ENCODE data around the gene UBQLNL.
A peak's percentile ranks its signal among the peaks of the same experiment; 100 is the strongest.

UBQLNL gene, protein sequence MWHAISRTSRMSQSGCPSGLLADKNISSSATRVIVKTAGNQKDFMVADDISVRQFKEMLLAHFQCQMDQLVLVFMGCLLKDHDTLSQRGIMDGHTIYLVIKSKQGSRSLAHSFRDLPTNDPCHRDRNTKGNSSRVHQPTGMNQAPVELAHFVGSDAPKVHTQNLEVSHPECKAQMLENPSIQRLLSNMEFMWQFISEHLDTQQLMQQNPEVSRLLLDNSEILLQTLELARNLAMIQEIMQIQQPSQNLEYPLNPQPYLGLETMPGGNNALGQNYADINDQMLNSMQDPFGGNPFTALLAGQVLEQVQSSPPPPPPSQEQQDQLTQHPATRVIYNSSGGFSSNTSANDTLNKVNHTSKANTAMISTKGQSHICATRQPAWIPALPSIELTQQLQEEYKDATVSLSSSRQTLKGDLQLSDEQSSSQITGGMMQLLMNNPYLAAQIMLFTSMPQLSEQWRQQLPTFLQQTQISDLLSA

DNA sequence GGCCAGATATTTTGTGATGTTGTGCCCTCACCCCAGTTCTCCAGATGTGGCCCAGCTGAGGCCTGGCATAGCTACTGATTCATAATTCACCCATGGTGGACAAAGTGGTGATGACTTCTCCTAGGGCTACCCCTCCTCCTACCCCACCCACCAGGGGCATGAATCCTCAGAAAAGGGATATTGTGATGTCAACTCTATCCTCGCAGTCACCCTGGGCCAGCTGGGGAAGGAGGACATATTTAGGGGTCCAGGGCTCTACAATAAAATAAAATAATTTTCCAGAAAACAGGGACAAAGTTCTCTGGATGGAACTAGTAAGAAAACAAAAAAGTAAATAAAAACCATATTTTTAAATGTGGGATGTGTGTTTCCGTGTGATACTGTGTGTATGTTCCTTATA is at the start of gene UBQLNL:
UBQLNL (minus strand) TSS at position 101 of the 400 bp plus-strand sequence. CDS start 258 bp downstream, outside the sequence.
- DNase-seq (ENCODE audit: low read depth in 2 of 2): no peak

DNA sequence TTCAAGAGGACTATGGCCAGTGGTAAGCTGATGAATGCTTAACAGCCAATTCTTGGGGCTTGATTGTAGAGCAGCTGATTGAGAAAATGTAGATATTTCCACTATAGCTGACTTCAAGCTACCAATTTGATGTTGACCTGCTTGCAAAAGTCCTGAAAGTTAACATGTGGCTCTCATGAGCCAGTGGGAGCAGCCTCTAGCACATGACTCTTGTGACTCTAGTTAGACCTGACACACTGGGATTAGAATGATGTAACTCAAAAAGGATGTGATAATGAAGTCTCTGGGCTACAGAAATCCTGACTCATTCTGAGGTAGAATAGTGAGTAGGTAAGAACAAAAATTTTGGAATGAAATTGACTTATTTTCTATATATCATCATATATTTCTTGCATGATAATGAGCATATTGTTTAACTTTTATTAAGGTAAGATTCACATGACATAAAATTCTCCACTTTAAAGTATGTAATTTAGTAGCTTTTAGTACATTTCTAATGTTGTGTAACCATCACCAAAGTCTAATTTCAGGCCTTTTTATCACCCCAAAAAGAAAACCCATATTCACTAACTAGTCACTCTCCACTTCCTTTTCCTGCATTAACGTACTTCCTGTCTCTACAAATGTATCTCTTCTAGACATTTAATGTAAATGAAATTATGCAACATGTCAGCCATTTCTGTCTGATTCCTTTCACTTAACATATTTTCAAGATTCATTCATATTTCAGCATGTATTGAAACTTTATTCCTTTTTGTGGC is 47.9 kb upstream of the UBQLNL start:
- DNase-seq (ENCODE audit: low read depth in 2 of 2): no peak

DNA sequence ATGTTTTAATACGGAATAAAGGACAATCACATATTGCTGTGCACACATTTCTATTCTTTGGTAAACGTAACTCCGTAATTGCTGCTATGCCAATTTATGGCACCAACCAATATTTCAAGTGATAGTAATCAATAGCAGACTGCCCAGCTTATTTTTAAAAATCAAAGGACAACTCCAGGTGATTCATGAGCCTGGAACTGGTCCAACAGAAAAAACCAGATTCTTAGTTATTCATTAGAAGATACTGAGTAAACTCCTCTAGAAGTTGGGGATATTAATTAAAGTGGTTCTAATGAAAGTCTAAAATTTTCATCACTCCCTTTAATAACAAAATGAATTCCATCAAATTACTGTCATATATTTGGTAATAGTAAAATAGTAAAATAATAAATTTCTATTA is 41.3 kb upstream of the UBQLNL start:
- DNase-seq (ENCODE audit: low read depth in 2 of 2): no peak

DNA sequence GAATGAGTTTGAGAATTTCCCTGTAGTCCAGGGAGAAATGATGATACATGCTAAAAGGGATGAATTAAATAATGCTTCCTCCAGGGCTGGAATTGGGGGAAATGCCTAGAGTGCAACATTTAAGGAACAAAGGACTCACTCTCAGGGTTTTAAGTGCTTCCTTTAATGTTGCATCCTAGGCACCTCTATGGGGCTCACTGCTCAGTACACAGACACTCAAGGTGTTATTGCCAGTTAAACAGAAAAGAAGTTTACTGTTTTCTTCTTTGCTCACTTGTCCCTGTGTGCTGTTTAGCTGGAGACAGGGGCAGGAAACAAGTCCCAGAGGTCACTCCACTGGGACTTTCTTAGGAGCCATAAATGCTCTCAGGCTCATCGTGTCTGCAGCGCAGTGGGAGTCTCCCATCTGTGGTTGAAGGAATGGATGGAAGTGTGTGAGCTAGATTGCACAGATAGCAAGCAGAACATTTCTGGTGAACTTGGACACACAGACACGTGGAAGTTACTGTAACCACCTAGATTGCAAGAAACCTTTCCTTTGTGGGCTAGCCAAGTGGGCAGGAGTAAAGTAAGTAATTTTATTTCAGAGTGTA is 40.2 kb upstream of the UBQLNL start:
- no peak for DNase-seq (ENCODE audit: low read depth in 2 of 2)

DNA sequence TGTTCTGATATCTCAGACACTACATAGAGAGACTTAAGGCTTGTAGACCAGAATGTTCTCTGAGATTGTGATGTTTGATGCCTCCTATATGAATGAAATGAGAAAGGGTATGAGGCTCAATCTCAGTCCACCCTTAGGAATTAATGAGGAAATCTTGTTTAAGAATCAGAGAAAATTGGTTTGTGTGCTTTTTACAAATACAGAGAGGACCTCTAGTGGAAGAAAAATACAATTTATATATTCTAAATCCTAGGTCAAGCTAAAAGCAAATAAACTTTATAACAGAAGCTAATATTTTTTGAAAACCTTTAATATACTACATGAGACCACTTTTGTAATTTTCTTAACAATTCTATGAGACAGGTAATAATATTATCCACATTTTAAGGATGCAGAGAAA is 36.8 kb upstream of the UBQLNL start:
- no peak for DNase-seq (ENCODE audit: low read depth in 2 of 2)

DNA sequence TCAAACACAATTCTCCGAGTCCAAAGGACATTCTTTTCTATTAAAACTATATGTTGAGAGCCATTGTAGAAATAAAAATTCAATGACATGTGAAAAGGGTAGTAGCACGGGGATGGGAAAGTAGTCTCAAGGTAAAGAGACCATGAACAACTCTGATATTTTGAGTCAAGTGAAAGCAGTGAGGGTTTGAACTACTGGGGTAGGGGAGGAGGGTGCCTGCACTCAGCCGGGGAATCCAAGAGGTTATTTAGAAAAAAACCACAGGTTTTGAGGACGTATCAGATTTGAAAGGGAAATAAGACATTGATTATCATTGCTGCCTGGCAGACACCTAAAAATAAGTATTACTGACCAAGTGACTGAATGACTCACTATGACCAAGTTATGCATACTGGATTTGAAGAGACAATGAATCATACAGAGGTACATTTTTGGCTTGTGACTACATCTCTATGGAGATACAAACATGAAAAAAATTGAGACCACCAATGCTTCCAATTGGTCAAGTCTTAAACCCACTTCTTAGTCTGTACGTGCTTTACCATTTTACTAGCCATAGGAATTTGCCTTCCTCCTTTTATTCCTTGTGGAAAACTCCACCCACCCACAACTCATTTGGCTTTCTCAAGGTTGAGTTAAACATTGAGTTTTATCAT is 34.1 kb upstream of the UBQLNL start:
- peak; percentile 71 to 77 for DNase-seq (ENCODE audit: low read depth in 2 of 2)

DNA sequence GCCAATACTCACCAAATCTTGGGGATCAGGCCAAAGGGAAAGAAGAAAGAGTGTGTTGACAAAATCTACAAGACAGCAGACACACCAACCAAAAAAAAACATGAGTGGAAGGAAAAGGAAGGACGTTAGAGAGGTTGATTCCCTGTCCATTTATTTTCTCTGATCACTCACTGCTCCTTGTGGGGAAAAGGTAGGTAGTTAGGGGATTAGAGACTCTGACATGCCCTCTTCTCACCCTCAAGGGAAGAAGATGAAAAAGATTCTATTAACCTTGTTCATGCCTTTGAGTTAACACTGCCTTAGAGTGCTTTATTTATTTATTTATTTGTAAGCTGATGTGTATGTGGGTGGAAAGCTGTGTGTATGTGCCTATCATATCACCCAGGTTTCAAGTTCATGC is 31.9 kb upstream of the UBQLNL start, which contains the start of gene OR52H1:
OR52H1 (minus strand) TSS at position 101 of the 400 bp plus-strand sequence. CDS start 3,035 bp downstream, outside the sequence.
- DNase-seq (ENCODE audit: low read depth in 2 of 2): no peak

DNA sequence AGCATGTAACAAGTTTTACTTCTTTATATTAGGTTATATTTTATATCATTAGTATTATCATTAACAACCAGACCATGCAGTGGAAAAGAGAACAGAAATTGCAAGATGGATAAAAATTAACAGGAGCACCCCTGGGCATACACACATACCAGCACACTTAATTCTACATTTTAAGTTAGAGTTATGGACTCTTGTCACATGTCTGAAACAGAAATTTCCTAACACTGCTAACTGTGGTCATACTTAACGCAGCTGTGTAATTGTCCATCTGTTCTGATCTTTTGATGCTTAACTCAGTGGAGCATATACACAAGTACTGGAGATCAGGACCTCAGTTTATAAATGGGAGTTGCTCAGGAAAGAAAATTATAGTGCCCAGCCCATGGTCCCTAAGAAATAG is 31.5 kb upstream of the UBQLNL start:
- DNase-seq (ENCODE audit: low read depth in 2 of 2): no peak

DNA sequence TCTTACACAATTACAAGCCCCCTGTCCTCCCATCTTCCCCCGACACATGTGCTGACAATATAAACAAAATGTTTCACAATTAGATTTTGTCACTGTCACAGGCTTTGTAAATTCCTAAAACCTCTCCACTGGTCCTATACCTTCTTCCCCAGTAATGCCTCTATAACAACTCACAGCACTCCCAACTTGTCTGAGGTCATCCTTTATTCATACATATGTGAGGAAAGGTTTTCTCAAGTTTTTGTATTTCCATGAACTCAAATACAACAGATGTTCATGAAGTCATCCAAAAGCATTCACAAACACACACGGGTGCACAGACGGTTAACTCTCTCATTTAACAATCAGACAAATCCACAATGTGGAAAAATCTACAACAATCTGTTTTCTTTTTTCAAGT is 30.0 kb upstream of the UBQLNL start:
- DNase-seq (ENCODE audit: low read depth in 2 of 2): no peak

DNA sequence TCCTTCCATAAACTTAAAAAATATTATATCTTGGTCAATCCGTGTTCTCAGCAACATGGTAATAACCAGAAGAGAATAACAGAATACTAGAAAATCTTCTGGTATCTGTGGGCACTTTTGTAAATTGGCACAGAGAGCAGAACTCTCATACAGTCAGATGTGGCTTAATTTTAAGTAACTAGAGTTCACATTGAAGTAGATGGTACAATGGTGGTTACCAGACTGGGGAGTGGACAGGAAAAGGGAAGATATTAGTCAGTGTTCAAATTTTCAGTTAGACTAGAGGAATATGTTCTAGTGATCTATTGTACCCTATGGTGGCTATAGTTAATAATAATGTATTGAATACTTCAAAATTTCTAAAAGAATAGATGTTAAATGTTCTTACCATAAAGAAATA is 24.9 kb upstream of the UBQLNL start:
- no peak for DNase-seq (ENCODE audit: low read depth in 2 of 2)

DNA sequence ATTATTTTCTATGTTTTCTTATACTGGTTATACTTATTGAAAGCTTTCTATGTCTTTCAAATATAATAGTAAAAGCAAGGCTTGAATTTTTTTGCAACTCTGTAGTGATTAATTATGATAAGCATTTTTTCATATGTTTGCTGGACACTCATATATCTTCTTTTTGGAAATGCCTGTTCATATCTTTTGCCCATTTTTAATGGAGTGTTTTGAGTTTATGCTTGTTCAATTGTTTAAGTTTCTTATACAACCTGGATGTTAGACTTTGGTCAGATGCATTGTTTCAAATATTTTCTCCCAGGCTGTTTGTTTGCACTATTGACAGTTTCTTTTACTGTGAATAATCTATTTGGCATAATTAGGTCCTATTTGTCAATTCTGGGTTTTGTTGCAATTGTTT is 20.0 kb upstream of the UBQLNL start:
- no peak for DNase-seq (ENCODE audit: low read depth in 2 of 2)

DNA sequence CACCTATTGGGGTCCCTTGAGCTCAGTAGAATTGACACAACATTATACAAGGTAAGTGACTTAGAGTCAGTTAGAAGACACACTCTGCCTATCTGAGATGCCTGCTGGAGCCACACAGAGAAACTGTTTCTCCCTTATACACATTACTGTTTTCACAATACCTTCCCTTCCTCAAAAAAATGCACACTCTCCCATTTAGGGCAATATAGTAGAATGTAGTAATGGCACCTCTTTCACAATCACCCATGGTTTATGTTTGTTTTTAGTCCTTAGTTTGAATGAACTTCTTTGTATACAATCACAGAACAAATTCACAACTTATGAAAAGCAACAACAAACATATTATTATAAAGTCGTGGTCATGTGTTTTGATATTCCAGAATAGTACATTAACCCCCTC is 17.5 kb upstream of the UBQLNL start:
- no peak for DNase-seq (ENCODE audit: low read depth in 2 of 2)

DNA sequence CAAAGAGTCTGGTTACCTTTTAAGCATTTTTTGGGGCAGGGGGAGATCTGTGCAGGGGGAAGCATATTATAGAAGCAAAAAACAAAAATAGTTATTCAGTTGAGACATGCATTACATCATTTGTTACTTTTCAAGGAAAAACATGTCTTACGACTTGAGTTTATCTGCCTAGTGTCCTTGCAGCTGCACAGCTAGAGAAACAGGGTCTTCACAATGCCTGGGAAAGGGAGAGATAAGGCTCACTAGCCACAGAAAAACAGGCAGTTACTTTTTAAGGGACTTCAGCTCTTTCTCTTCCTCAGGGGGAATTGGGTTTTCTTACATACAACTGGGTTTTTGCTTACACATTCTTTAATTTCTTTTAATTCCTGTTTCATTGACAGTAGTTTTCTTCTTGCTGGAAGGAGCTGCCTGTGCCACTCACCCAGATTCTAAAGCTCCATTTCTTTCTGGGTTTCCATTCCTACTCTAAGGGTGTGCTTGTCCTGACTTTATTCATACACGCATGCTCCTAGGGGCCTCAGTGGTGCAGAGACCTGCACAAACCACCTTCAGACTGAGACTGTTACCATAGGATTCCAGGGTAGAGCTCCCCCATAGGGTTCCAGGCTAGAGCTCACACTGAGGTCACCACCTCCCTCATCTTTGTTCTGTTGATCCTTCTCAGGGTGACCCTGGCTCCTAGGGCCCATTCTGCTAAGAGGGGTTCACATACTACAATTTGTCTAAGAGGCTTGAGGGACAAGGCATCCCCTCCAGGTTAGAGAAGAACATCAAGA is 14.7 kb upstream of the UBQLNL start:
- no peak for DNase-seq (ENCODE audit: low read depth in 2 of 2)

DNA sequence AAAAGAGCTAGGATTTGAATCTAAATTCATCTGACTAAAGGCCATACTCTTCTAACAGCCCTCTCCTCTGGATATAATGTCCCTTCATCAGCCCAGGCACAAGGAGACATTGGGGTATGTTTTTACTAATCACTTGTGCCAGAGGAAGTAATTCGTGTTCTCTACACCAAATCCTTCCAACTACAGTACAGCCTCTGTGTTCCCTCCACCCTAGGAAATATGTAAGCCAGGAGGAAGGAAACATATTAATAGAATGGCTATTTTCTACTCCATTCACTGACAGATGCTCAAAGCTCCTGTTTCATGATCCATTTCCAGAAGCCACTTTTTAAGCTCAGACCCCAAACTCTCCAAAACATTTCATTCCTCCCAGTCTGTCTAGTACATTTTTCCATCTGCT is 12.0 kb upstream of the UBQLNL start:
- DNase-seq (ENCODE audit: low read depth in 2 of 2): no peak

DNA sequence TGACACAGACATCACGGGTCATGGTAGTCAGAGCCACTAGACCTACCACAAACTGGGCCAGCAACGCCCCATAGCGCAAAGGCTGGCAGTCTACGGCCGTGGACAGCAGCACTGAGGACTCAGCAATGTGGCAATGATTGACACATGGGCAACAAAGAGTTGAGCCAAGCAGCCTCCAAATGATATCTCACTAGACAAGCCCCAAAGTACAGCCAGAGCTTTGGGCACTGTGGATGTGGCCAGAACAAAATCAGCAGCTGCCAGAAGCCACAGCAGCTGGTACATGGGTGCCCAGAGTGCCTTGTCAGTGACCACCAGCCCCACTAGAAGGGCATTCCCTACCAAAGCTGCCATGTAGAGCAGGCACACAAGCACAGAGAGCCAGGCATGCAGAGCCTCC is 11.2 kb upstream of the UBQLNL start:
- DNase-seq (ENCODE audit: low read depth in 2 of 2): no peak

DNA sequence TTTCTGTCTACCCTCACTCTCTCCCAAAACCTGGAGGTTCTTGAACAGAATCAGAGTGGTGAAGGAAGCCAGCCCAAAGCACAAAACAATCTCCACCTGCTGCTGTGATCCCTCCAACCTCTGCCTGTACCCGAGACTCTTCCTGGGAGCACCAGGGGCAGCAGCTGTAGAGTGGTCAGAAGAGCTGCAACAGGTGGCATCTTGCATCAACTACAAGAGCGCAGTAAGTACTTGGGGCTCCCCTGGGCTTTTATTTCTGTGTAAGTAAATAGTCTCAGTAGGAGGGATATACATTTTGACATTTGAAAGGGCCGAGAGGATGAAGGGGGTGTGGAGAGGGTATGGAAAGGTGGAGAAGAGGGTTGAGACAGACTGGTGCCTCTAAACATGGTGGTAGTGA is 8.3 kb upstream of the UBQLNL start:
- no peak for DNase-seq (ENCODE audit: low read depth in 2 of 2)

DNA sequence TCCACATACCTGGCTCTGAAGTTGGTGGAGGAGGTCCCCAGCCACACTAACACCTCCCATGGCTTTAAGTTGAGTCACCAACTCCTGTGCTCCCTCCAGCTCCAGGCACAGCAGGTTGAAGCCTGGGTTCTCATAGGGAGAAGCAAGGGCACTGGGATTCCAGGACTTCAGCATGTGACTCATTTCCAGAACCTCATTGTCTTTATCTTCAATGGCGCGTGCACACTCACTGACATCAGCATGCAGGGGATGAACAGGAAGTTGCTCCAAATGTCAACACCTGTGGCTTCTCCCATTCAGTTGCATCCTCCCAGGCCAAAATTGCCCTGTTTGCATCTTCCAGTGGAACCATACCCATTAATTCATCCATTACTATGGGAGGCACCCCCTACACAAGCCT is 5.8 kb upstream of the UBQLNL start:
- no peak for DNase-seq (ENCODE audit: low read depth in 2 of 2)

DNA sequence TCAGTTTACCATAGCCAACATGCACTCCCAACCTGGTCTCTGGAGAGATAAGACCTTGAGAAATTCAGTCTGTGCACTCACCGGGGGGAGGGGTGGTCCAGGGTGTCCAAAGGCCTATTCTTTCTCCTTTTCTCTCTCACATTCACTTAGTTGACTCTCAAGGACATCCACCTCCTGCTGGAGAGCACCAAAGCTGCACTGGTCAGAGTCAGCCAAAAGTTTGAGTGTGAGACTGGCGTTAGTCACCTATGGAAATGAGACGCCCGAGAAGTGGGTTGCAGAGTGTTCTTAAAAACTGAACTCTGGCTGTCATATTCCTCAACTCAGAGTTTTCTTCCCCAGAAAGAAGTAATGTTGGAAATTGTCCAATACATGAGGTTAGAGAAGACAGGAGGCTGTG is 5.0 kb upstream of the UBQLNL start:
- DNase-seq (ENCODE audit: low read depth in 2 of 2): no peak

DNA sequence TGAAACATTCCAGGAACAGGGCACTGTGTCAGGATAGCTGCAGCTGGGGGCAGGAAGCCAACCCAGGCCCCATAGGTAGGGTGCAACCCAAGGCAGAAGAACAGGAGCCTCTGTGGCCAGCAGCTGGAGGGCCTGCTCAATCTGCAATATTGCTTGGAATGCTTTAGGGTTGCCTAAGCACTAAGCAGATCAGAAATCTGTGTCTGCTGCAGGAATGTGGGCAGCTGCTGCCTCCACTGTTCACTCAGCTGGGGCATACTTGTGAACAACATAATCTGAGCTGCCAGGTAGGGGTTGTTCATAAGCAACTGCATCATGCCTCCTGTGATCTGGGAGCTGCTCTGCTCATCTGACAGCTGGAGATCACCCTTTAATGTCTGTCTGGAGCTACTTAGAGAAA is 1.7 kb downstream of the UBQLNL start:
- DNase-seq (ENCODE audit: low read depth in 2 of 2): no peak

DNA sequence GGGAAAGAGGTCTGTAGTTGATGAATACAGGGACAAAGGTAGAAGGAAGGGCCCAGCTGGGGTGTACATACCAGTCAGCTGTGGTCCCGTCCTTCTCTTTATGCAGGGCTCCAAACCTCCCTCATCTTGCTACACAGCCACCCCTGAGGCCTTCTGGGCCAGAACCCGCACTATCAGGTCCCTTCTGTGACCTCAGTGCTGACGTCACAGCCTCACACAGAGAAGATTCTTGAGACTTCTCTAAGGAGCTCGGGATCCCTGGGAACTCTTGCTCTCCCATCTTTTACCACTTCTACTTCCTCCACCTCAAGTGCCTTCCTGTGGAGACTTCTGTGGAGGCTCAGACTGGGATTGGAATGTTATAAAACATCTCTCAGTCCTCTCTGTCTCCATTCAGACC is 6.7 kb downstream of the UBQLNL start, which contains the start of gene UBQLN3:
UBQLN3 (minus strand) TSS at position 155 of the 400 bp plus-strand sequence. CDS start 399 bp downstream, outside the sequence.
- no peak for DNase-seq (ENCODE audit: low read depth in 2 of 2)

DNA sequence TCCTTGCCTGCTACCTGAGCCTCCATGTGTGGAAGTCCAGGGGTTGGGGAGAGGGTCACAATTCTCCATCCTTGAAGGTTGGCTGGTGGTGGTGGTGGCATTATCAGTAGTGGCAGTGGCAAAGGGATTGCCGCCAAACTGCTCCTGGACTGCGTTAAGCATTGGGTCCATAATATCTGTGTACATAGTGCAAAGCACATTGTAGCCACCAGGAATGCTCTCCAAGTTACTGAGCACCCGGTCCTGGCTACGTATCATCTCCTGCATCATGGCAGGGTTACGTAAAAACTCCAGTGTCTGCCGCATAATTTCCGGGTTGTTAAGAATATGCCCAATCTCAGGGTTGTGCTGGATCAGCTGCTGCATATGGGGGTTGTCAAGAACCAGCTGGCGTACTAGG is 7.9 kb downstream of the UBQLNL start:
- no peak for DNase-seq (ENCODE audit: low read depth in 2 of 2)

All from fibroblast of skin of left biceps (primary cell).